ENCODE measurements around the gene SLC35E3.

DNA sequence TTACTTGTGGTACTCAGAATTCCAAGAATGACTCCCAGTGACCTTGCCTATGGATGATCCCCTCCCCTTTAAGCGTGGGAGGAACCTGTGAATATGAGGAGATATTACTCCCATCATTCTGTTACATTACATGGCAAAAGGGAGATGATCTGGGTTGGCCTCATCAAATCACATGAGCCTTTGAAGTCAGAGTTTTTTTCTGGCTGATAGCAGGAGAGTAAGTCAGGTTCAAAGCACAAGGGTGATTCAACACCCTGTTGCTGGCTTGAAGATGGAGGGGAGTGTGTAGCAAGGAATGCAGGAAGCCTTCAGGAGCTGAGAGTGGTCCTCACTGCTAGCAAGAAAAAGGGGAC is 52.9 kb downstream of the SLC35E3 start:
- TF ChIP-seq POLR2A (IDR thresholded peaks at IDR 0.05; ENCODE audit: low read depth, low read length): no peak
- no peak for TF ChIP-seq POLR2AphosphoS5 (IDR thresholded peaks at IDR 0.05; ENCODE audit: low read depth, low read length)

Measured in GM12892 (cell line).